Measurements from ENCODE around the gene TREX2. TPM values are rescaled to one million over a fixed set of nuclear protein-coding genes. Genes with fewer than 3 reads are reported as not detected.
A peak's percentile ranks its signal among the peaks of the same experiment; 100 is the strongest.

TREX2 gene
- total and polyA plus RNA-seq, 2 of the 4 experiments (the other 2 are of a cell fraction), result 0.36 to 0.84 TPM

- H4K5ac ChIP-seq (ENCODE audit: low read depth, low read length), result no peak overlapping the region
- H2AK9ac ChIP-seq (replicated peaks; ENCODE audit: low read depth, low read length, poor library complexity), result no peak overlapping the region
- H3K23ac ChIP-seq (ENCODE audit: low read depth, low read length), result no peak overlapping the region
- peaks cover 14% of the 10 kb centered on the region for H3K4me1 ChIP-seq (ENCODE audit: control insufficient read depth, insufficient read depth, low read length)
- H3K79me1 ChIP-seq (ENCODE audit: low read depth in 1 of 2, low read length in 2 of 2), result peaks cover 0 to 3% of the 10 kb centered on the region in 2 experiments; a peak in 1 of 4 replicates
- no peak overlapping the region for H2BK20ac ChIP-seq (ENCODE audit: low read depth, low read length)
- H2BK120ac ChIP-seq (ENCODE audit: low read depth, low read length), result no peak overlapping the region
- H3K4me3 ChIP-seq (ENCODE audit: insufficient read depth, low read depth, low read length), result no peak overlapping the region
- WGBS, 2 experiments (ENCODE audit: extremely low coverage in 2 of 2, insufficient read length in 1 of 2), result 78% methylated on average over 24 of the region's 30 CpGs; no CpG with 5 or more reads in 1 of the 2 experiments
- no peak overlapping the region for H4K8ac ChIP-seq (ENCODE audit: low read depth in 2 of 2, low read length in 2 of 2)
- no peak overlapping the region for H2AFZ ChIP-seq (replicated peaks; ENCODE audit: low read length, poor library complexity)
- H4K91ac ChIP-seq (ENCODE audit: insufficient read depth, low read depth, low read length), result no peak overlapping the region
- no peak overlapping the region for H2BK5ac ChIP-seq (ENCODE audit: low read depth, low read length, poor library complexity, severe bottlenecking)
- ATAC-seq (ENCODE audit: low read depth), result no peak
- H3K4me2 ChIP-seq (ENCODE audit: low read depth, low read length), result no peak overlapping the region
- no peaks in the 10 kb centered on the region for H3K9me3 ChIP-seq (ENCODE audit: control insufficient read depth, insufficient read depth, low read length)
- no peaks in the 10 kb centered on the region for H3K36me3 ChIP-seq (ENCODE audit: control insufficient read depth, insufficient read depth, low read length)
- H3K27ac ChIP-seq (ENCODE audit: insufficient read depth, low read length), result no peak overlapping the region
- H3K56ac ChIP-seq (ENCODE audit: extremely low read depth, insufficient read depth, low read length), result no peak overlapping the region
- ChIA-PET POLR2A (ENCODE audit: unreplicated experiment) (no interaction called here), CTCF (no interaction called here)
- peaks cover 9% of the 10 kb centered on the region for H3K9me1 ChIP-seq (ENCODE audit: insufficient read depth, low read length)
- in situ Hi-C loops (cut with MboI; ENCODE audit: low sequenced_read_pairs), result no loop called here
- no peaks in the 10 kb centered on the region for H4K20me1 ChIP-seq (ENCODE audit: insufficient read depth, low read length)
- H3K27me3 ChIP-seq (ENCODE audit: control insufficient read depth, insufficient read depth, low read length), result no peaks in the 10 kb centered on the region
- dilution Hi-C loops (cut with HindIII; ENCODE audit: low sequenced_read_pairs, unreplicated experiment), result no loop called here
- no TSS peak for BruUV-seq (replicated peaks)
- intact Hi-C loops (cut with micrococcal nuclease), result no loop called here
- H3K9ac ChIP-seq (ENCODE audit: low read depth, low read length), result no peak overlapping the region
- H2AK5ac ChIP-seq (ENCODE audit: low read depth, low read length), result peak overlapping the region; percentile 67; the same call in 1 of the 2 replicates
- H2BK15ac ChIP-seq (ENCODE audit: low read depth, low read length), result no peak overlapping the region
- no peak overlapping the region for H3K18ac ChIP-seq (ENCODE audit: low read depth, low read length)
- H3K4ac ChIP-seq (ENCODE audit: low read depth, low read length), result no peak overlapping the region
- no peak overlapping the region for H3K14ac ChIP-seq (replicated peaks; ENCODE audit: low read depth, low read length)
- DNase-seq, result no peak
- TF ChIP-seq, protein P1, sequence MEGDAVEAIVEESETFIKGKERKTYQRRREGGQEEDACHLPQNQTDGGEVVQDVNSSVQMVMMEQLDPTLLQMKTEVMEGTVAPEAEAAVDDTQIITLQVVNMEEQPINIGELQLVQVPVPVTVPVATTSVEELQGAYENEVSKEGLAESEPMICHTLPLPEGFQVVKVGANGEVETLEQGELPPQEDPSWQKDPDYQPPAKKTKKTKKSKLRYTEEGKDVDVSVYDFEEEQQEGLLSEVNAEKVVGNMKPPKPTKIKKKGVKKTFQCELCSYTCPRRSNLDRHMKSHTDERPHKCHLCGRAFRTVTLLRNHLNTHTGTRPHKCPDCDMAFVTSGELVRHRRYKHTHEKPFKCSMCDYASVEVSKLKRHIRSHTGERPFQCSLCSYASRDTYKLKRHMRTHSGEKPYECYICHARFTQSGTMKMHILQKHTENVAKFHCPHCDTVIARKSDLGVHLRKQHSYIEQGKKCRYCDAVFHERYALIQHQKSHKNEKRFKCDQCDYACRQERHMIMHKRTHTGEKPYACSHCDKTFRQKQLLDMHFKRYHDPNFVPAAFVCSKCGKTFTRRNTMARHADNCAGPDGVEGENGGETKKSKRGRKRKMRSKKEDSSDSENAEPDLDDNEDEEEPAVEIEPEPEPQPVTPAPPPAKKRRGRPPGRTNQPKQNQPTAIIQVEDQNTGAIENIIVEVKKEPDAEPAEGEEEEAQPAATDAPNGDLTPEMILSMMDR (conservative IDR thresholded peaks at IDR 0.05; ENCODE audit: low read depth, low read length), result no peak
- TF ChIP-seq SMC3 (IDR thresholded peaks at IDR 0.05; ENCODE audit: low read depth, low read length) (no peak), FOS (IDR thresholded peaks at IDR 0.05; ENCODE audit: low read depth, low read length) (no peak), ELK1 (IDR thresholded peaks at IDR 0.05; ENCODE audit: borderline replicate concordance, low read depth, low read length) (no peak), MXI1 (IDR thresholded peaks at IDR 0.05; ENCODE audit: borderline replicate concordance, low read depth, low read length) (no peak), POLR2A (IDR thresholded peaks at IDR 0.05; ENCODE audit: low read depth, low read length) (no peak), CEBPB (IDR thresholded peaks at IDR 0.05; ENCODE audit: low read depth, low read length) (no peak), RCOR1 (IDR thresholded peaks at IDR 0.05; ENCODE audit: insufficient replicate concordance, low read length) (no peak), RFX5 (IDR thresholded peaks at IDR 0.05; ENCODE audit: low read depth, low read length) (no peak), BHLHE40 (IDR thresholded peaks at IDR 0.05; ENCODE audit: low read depth, low read length) (no peak), NFE2L2 (IDR thresholded peaks at IDR 0.05; ENCODE audit: low read depth, low read length) (no peak), RAD21 (IDR thresholded peaks at IDR 0.05; ENCODE audit: low read length) (no peak), MAZ (IDR thresholded peaks at IDR 0.05; ENCODE audit: borderline replicate concordance, low read depth, low read length) (no peak), MAFK (IDR thresholded peaks at IDR 0.05; ENCODE audit: low read depth, low read length) (no peak), USF2 (IDR thresholded peaks at IDR 0.05; ENCODE audit: low read depth, low read length) (no peak)
Measured at GRCh38 chrX:153485396-153486080, 39.7 kb upstream of the TREX2 start.

Measured in IMR-90 (cell line).